ENCODE measurements around the gene NLRP1.
"Not testable (repeated sequence)": the region's sequence is repeated elsewhere in the genome, so short reads cannot be mapped to it uniquely, and the experiment has no call there.

Gene NLRP1

DNA sequence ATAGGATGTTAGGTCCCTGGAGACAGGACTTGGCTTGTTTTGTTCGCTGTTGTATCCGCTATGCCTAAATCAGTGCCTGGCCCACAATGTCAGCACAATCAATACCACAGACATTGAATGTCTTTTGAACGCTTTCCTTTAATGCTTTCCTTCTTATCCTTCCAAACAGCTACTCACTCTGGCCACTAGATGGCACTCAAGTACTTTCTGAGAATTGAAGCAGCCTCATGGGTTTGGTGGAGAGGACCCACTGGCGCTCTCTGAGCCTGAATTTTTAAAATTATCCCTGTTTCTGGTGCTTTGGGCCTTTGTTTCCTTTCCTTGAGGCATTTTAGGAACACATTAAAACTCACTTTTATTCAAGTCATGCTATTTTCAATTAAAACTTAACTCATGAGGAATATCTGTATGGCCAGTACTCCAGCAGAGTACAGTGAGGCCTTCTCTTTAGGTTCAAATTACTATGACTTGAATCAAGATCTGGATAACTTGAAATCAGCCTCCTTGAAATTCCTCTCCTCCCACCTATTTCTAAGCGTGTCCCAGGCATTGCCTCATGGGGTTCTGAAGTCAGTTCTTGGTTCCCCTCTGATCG lies 3.2 kb upstream of the NLRP1 start:
- peak; percentile 75 for DNase-seq (ENCODE audit: low spot score)

- no peak for DNase-seq (ENCODE audit: low spot score)
Measured at GRCh38 chr17:5585836-5586521, 1.7 kb upstream of the NLRP1 start.

- no peak for DNase-seq (ENCODE audit: low spot score)
Measured at GRCh38 chr17:5585287-5585794, 1.0 kb upstream of the NLRP1 start.

DNA sequence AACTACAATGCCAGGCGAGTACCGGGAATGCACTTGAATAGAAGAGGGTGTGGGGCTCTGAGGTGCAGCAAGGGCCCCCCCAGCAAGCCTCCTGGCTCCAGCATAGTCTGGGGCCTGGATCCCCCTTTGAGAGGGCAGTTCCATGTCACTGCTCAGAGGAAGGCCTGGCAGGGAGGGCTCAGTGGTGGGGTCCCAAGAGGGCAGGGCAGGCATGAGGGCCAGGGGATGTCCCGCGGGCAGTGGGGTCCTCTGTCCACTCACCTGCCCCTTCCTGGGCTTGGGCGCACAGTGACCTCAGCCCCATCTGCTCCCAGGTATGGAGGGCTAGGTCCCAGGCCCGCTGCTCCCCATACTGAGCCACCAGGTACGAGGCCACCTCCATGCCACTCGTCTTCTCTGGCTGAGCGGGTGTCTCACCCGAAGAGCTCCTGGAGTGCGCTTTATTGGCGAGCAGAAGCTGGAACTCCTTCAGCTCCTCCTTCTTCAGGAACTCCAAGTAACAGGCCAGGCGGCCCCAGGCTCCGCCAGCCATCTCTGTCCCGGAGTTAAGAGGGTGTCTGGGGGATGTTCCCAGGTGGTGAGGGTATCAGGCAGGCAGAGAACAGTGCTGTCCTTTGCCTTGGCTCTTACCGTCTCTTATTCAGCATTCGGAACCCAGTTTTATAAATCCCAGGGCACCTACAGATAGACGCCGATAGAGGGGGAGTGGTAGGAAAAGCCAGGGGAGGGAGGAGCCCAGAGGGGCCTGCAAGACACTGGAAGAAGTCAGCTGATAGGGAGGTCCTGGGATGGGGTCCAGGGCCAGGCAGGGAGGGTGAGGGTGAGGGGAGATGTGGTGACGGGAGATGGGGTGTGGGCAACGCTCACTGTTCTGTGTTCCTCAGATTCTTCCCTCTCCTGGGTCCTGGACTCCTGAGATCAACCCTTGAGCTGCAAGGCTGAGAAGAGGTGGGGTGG lies 605 bp downstream of the NLRP1 start:
- peak; percentile 24 for DNase-seq (ENCODE audit: low spot score)

- DNase-seq (ENCODE audit: low spot score), result no peak
Measured at GRCh38 chr17:5582209-5583185, 1.8 kb downstream of the NLRP1 start.

DNA sequence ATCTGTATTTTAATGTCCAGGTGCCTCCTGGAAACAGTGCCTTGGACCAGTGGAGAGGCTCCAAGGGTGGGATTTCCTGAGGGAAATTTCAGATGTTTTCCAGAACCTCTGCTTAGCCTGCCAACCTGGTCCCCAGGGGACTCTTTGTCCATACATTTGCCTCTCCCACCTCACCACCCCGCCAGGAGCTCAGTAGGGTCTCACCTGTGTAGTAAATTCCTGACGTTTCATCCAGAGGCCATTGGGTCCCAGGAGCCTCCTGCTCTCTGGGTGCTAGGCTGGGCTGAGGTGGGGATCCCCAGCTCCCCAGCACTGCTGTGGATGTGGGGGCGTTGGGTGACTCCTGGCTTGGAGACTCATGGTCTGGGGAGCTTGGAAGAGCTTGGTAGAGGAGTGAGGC lies 2.7 kb downstream of the NLRP1 start:
- no peak for DNase-seq (ENCODE audit: low spot score)

- DNase-seq (ENCODE audit: low spot score), result no peak
Measured at GRCh38 chr17:5580969-5581368, 3.3 kb downstream of the NLRP1 start.

- DNase-seq (ENCODE audit: low spot score), result no peak
Measured at GRCh38 chr17:5580367-5580766, 3.9 kb downstream of the NLRP1 start.

DNA sequence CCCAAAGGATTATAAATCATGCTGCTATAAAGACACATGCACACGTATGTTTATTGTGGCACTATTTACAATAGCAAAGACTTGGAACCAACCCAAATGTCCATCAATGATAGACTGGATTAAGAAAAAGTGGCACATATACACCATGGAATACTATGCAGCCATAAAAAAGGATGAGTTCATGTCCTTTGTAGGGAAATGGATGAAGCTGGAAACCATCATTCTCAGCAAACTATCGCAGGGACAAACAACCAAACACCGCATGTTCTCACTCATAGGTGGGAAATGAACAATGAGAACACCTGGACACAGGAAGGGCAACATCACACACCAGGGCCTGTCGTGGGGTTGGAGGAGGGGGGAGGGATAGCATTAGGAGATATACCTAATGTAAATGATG lies 5.5 kb downstream of the NLRP1 start:
- DNase-seq (ENCODE audit: low spot score), result not testable (repeated sequence)

DNA sequence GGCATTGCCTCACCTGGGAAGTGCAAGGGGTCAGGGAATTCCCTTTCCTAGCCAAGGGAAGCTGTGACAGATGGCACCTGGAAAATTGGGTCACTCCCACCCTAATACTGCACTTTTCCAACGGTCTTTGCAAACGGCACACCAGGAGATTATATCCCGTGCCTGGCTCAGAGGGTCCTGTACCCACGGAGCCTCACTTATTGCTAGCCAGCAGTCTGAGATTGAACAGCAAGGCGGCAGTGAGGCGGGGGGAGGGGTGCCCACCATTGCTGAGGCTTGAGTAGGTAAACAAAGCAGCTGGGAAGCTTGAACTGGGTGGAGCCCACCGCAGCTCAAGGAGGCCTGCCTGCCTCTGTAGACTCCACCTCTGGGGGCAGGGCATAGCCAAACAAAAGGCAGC lies 11.3 kb downstream of the NLRP1 start:
- DNase-seq (ENCODE audit: low spot score), result not testable (repeated sequence)

GRCh38 chr17:5571281-5571680 lies 13.0 kb downstream of the NLRP1 start:
- no peak for DNase-seq (ENCODE audit: low spot score)

- DNase-seq (ENCODE audit: low spot score), result no peak
Measured at GRCh38 chr17:5565808-5566207, 18.5 kb downstream of the NLRP1 start.

- DNase-seq (ENCODE audit: low spot score), result no peak
Measured at GRCh38 chr17:5563456-5563855, 20.9 kb downstream of the NLRP1 start.

DNA sequence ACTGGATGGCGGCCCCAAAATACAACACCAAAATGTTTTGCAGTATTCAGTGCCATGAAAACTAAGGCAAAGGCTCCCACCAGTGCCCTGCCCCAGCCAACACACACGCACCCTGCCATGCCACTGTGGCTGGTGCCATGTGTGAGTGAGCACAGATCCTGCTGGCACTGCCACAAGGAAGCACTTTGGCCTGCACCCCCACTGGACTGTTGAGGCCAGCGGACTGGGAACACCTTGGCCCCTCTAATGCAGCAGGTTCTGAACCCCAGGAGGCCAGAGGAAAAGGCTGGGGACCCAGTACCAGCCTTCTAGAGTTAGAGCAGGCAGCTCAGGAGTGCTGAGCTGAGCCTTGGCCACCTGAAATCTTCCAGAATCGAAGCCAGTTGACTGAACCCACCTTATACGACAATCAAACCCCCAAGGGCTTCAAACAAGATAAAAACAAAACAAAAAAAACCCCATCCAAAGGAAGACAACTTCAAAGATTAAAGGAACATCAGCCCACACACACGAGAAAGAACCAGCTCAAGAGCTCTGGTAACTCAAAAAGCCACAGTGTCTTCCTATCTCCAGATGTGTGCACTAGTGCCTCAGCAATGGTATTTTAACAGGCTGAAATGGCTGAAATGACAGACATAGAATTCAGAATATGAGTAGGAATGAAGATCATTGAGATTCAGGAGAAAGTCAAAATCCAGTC lies 21.5 kb downstream of the NLRP1 start:
- no peak for DNase-seq (ENCODE audit: low spot score)

- DNase-seq (ENCODE audit: low spot score), result peak; percentile 1
Measured at GRCh38 chr17:5561736-5562571, 22.4 kb downstream of the NLRP1 start.

- no peak for DNase-seq (ENCODE audit: low spot score)
Measured at GRCh38 chr17:5560361-5560988, 23.8 kb downstream of the NLRP1 start.

GRCh38 chr17:5558815-5559785 lies 25.2 kb downstream of the NLRP1 start:
- DNase-seq (ENCODE audit: low spot score), result no peak

DNA sequence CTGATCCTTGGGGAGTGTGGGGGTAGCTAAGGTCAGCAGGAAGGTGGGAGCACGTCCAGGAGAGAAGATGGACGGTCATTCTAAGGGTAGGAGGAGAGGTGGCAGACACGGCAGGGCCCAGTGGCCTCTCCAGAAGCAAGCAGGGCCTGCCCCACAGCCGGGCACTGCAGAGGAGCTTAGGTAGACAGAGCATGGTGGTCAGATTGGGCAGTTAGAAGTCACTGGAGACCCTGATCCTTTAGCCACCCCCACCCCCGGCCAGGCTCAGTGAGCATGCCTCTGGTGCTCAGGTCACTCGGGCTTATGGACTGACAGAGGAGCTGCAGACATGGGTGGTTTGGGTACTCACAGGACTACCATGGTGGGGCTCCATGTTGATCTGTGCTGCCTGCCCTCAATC lies 26.3 kb downstream of the NLRP1 start:
- no peak for DNase-seq (ENCODE audit: low spot score)

Data from germinal center (tissue), 1 donor.